Lung (tissue), 12 donors: ENCODE data around the gene DNAL1. TPM values are rescaled to one million over a fixed set of nuclear protein-coding genes. Genes with fewer than 3 reads are reported as not detected.

Source experiments
- ATAC-seq: fragments of 200-7000 bp; cut with Tn5 transposase; one replicate; pipeline ENCODE4 v1.9.1; 2020; ENCODE audit warnings: moderate number of reproducible peaks; ENCODE audit not compliant: insufficient read depth, low FRiP score
- DNase-seq, 3 donors: peaks; one replicate each; pipeline ENCODE4 v3.0.0-alpha.2; 2013 to 2017
- H3K27ac ChIP-seq, 2 donors: one replicate each; pipeline ENCODE4 v1.5.1; 2013; ENCODE audit warnings: mild to moderate bottlenecking in 2 of 2, moderate library complexity in 2 of 2, control low read depth in 1 of 2, inconsistent platforms in 1 of 2, low read depth in 1 of 2, low read length in 1 of 2
- H3K27me3 ChIP-seq, 3 donors: one replicate each; pipeline ENCODE4 v1.5.1; 2013; ENCODE audit warnings: low read length in 2 of 3; ENCODE audit not compliant: control insufficient read depth in 3 of 3, insufficient read depth in 3 of 3
- H3K36me3 ChIP-seq, 4 donors: one replicate each; pipeline ENCODE4 v1.5.1; 2013; ENCODE audit warnings: low read length in 4 of 4, mild to moderate bottlenecking in 1 of 4, moderate library complexity in 1 of 4; ENCODE audit not compliant: control insufficient read depth in 4 of 4, insufficient read depth in 4 of 4
- H3K4me1 ChIP-seq, 5 donors: one replicate each; pipeline ENCODE4 v1.5.1; 2013; ENCODE audit warnings: low read length in 5 of 5, mild to moderate bottlenecking in 2 of 5, moderate library complexity in 1 of 5; ENCODE audit not compliant: control insufficient read depth in 5 of 5, insufficient read depth in 5 of 5
- H3K4me3 ChIP-seq: one replicate; pipeline ENCODE4 v1.5.1; 2013; ENCODE audit warnings: mild to moderate bottlenecking, control low read depth, moderate library complexity
- H3K9ac ChIP-seq, 2 donors: one replicate each; pipeline ENCODE4 v1.5.1; 2013; ENCODE audit warnings: low read length in 2 of 2, control low read depth in 1 of 2; ENCODE audit not compliant: insufficient read depth in 1 of 2
- H3K9me3 ChIP-seq, 4 donors: one replicate each; pipeline ENCODE4 v1.5.1; 2013; ENCODE audit warnings: low read length in 3 of 4, mild to moderate bottlenecking in 1 of 4, moderate library complexity in 1 of 4; ENCODE audit not compliant: control insufficient read depth in 4 of 4, insufficient read depth in 3 of 4
- CTCF ChIP-seq: IDR thresholded peaks from 2 replicates; pipeline ENCODE4 v1.5.1; 2012; ENCODE audit warnings: mild to moderate bottlenecking; ENCODE audit errors: control extremely low read depth, extremely low read depth
- WGBS, 2 donors: extraction: QIAGEN DNeasy Blood & Tissue Kit; methylation state at CpG; one replicate each; pipeline ENCODE4 v1.1.7; 2013; 5-methylcytosine and 5-hydroxymethylcytosine counted together
- polyA plus RNA-seq, 2 donors: library from polyadenylated mRNA; stranded (reverse); fragments of 200-250 nt; gene quantifications; one replicate each; pipeline ENCODE4 v1.2.1, GENCODE V29; 2013
- total RNA-seq, 2 donors: library from RNA; depleted of rRNA in 1 of 2; stranded (reverse); fragments of >200 nt in 1 of 2; gene quantifications; one replicate each; pipeline ENCODE4 v1.2.1, GENCODE V29; 2014 to 2021
- donor health status: control.
- donor health status: control.
- donor health status: Bipolar disorder and iron deficiency.
- donor health status: healthy.
- donor health status: DM: yes; HTN: yes; CAD: no.

The DNAL1 gene
- total and polyA plus RNA-seq, 4 donors = 5.7 to 25.5 (median 16.6) TPM

- Histone ChIP-seq H3K4me1 (peaks cover 0 to 9% (median 5%) of the 10 kb centered on the region in 5 donors), H3K9me3 (no peaks in the 10 kb centered on the region), H3K9ac (no peak overlapping the region), H3K27ac (peak overlapping the region in 1 of 2 donors; percentile 74), H3K4me3 (no peak overlapping the region), H3K27me3 (no peaks in the 10 kb centered on the region), H3K36me3 (peaks cover 5 to 64% (median 54%) of the 10 kb centered on the region in 4 donors)
- ATAC-seq (peak; percentile 84), DNase-seq (peak; percentile 83 to 84 (median 84))
- 19 to 20% methylated on average over 6 of the region's 6 CpGs for WGBS, 2 donors
- TF ChIP-seq CTCF = peak; percentile 92
These were observed 84.0 kb downstream of the DNAL1 start for GRCh38 chr14:73728717-73729330.

DNA sequence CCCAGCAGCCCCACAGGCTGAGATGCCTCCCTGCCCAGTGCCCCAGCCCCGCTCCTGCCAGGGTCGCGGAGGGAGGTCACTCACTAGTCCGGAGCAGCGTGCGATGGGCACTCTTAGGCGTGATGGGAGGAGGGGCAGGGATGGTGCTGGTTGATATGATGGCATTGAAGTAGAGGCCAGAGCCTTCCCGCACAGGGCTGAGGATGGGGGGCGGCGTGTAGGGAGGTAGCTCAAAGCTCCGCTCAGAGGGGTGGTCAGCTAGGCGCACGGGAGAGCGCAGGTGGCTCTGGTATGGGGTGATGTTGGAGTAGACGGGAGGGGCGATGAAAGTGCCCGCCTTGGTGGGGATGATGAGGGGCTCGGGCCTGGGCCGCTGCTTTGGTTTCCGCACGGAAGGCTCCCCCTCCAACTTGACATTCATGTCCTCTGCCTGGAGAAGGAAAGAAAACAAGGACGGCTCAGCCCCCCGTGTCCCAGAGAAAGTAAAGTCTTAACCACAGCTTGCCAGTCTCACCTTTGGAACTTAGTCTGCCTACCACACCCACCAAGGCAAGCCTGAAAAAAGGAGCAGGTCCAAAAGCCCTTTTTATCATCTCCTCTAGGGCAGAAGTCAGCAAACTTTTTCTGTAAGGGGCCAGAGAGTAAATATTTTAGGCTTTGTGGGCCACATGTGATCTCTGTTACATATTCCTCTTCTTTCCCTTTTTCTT lies 84.9 kb downstream of the DNAL1 start:
- Histone ChIP-seq H3K4me1 (peaks cover 0 to 9% (median 5%) of the 10 kb centered on the region in 5 donors), H3K9me3 (no peaks in the 10 kb centered on the region), H3K27ac (no peak overlapping the region), H3K4me3 (no peak overlapping the region), H3K27me3 (no peaks in the 10 kb centered on the region), H3K36me3 (peaks cover 5 to 62% (median 54%) of the 10 kb centered on the region in 4 donors), H3K9ac (no peak overlapping the region)
- DNase-seq = no peak
- no peak for TF ChIP-seq CTCF
- ATAC-seq = no peak
- 94 to 95% methylated on average over 23 of the region's 23 CpGs for WGBS, 2 donors

DNA sequence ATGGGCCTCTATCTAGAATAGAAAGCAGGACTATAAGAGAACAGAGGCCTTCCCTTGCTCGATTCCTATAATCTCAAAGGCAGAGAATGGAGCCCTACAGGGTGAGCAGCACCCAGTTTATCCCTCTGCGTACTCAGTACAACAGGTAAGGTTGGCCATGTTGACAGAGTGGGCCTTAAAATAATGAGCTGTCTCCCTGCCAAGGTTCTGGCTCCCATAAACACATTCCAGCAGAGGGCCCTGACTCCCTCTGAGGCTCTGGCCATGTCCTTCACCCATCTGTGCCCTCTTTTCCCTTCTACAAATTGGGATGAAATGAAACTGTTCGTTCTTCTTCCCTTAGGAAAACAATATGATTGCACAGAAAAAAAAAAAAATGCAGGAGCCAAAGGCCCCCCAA lies 86.3 kb downstream of the DNAL1 start:
- peaks cover 9 to 58% (median 45%) of the 10 kb centered on the region in 4 donors for H3K36me3 ChIP-seq
- no peak overlapping the region for H3K9ac ChIP-seq
- 69 to 78% methylated on average over 3 of the region's 3 CpGs for WGBS, 2 donors
- H3K9me3 ChIP-seq = no peaks in the 10 kb centered on the region
- H3K4me1 ChIP-seq = peaks cover 0 to 9% (median 1%) of the 10 kb centered on the region in 5 donors
- no peak for TF ChIP-seq CTCF
- DNase-seq = no peak
- no peak for ATAC-seq
- H3K27me3 ChIP-seq = no peaks in the 10 kb centered on the region
- no peak overlapping the region for H3K4me3 ChIP-seq
- peak overlapping the region in 1 of 2 donors; percentile 15 for H3K27ac ChIP-seq
